Prostate gland (tissue), 2 donors: Measurements from ENCODE around the gene MRPS9.

Experiments
- CTCF ChIP-seq, 4 experiments: fragments of 200-600 bp in 2 of 4; fragments of 450-650 bp in 2 of 4; sonication (generic) in 2 of 4; IDR thresholded peaks; 1 replicate in 3 of 4; 2 replicates in 1 of 4; pipeline ENCODE4 v1.5.1; 2016 to 2019; ENCODE audit warnings: antibody characterized with exemption in 4 of 4, mild to moderate bottlenecking in 2 of 4, moderate library complexity in 2 of 4
- POLR2A ChIP-seq: fragments of 450-650 bp; IDR thresholded peaks from one replicate; pipeline ENCODE4 v1.6.1; 2016; ENCODE audit warnings: antibody characterized with exemption, mild to moderate bottlenecking
- POLR2AphosphoS5 ChIP-seq: sonication (generic); formaldehyde crosslinking; IDR thresholded peaks from one replicate; pipeline ENCODE4 v1.6.1; 2017; ENCODE audit warnings: antibody characterized with exemption

GRCh38 chr2:105007367-105007766 is 30.5 kb upstream of the MRPS9 start:
- no peak for TF ChIP-seq POLR2AphosphoS5
- TF ChIP-seq POLR2A = no peak
- no peak for TF ChIP-seq CTCF (IDR thresholded peaks at IDR 0.05)
